Measurements from ENCODE around the gene DNAH8.

The DNAH8 gene, protein sequence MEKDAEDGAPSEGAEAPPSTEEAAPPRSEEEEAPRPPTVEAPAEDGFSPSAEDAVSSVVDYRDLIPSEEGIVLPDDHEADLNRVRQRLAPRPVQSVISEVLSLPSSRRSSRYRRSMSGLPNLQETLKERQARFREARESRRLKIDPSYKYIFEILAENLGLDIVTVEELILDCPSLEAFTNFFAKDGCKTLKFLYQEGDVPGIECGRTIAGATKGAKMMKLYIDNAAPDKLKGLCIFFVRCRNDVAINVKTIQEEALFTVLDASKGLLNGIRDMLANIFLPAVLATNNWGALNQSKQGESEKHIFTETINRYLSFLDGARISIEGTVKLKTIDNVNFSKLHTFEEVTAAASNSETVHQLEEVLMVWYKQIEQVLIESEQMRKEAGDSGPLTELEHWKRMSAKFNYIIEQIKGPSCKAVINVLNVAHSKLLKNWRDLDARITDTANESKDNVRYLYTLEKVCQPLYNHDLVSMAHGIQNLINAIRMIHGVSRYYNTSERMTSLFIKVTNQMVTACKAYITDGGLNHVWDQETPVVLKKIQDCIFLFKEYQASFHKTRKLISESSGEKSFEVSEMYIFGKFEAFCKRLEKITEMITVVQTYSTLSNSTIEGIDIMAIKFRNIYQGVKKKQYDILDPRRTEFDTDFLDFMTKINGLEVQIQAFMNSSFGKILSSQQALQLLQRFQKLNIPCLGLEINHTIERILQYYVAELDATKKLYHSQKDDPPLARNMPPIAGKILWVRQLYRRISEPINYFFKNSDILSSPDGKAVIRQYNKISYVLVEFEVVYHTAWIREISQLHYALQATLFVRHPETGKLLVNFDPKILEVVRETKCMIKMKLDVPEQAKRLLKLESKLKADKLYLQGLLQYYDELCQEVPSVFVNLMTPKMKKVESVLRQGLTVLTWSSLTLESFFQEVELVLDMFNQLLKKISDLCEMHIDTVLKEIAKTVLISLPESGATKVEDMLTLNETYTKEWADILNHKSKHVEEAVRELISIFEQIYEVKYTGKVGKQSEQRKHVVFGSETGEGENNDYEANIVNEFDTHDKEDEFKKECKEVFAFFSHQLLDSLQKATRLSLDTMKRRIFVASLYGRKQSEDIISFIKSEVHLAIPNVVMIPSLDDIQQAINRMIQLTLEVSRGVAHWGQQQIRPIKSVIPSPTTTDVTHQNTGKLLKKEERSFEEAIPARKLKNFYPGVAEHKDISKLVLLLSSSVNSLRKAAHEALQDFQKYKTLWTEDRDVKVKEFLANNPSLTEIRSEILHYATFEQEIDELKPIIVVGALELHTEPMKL (N-terminal part only)

DNA sequence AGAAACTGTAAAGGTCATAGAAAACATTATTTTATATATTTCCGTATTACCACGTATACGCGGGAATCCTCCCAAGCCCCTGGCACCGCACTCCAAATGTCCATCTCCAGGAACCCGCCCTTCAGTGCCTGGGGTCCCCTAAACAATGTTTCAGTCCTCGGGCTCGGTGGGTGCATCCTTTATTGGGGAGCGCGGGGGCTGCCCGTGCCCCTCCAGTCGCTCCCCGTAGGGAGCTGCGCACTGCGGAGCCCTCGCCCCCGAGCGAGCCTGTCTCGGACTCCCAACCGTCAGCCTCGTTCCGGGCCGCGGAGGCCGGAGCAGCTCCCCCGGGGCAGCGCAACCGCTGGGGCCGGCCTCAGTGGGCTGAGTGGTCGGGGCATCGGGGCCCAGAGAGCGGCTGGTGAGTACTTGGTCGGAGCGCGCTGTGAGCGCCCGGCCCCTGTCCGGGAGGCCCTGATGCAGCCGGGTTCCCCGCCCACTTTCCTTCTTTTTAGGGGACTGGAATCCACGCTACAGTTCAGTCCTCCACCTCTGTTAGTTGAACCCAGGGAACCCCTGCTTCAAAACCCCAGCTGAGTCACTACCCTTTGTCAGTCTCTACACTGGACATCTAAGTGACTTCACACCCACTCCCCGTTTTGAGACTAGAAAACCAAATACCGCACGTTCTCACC is at the start of gene DNAH8:
Gene DNAH8 (plus strand): TSS at position 296 of the 674 bp plus-strand sequence. CDS start 7,499 bp downstream, outside the sequence.
- DNase-seq (ENCODE audit: low spot score), result no peak

DNA sequence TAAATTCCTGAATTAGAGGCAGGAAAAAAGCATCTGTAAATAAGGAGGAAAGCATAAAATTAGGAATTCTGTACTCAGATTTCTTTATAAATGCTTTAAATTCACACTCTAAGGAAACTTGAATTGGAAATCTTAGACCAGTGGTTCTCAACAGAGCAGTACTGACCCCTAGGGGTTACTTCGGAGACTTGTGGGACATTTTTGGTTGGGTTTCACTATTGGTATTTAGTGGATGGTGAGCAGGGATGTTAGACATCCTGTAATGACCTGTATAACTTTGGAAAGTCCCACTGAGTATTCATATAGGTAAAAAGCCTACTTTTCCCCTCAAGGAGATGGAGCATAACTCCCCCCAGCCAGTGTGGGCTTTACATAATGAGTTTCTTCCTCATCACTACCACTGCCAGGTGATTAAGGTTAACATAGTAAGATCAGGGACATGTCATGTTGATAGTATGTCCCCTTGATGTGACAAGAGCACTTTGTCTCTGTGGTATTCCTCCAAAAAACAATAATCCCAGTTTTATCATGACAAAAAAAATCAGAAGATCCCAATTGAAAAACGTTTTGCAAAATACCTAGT is 43.1 kb upstream of the DNAH8 start:
- DNase-seq (ENCODE audit: low spot score), result peak; percentile 53

DNA sequence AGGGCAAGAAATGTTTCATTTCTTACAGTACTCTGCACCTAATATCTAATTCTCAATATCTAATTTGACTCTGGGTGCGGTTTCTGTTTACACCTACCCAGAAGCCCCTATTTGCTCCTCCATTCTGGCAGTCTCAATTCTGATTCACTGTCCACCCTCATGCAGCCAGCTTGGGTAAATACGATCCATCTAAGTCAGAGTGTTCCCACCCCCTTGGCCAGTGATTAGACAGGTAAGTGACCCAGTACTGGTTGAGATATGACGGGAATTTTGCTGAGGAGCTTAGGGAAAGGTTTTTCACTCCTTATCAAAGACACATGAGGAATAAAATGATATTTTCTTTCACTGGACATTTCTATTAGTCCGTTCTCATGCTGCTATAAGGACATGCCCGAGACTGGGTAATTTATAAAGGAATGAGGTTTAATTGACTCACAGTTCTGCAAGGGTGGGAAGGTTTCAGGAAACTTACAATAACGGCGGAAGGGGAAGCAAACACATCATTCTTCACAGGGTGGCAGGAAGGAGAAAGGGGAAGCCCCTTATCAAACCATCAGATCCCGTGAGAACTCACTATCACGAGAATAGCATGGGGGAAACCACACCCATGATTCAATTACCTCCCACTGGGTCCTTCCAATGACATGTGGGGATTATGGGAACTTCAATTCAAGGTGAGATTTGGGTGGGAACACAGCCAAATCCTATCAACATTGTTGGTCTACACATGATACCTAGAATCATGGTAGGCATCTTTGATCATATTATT is 41.5 kb upstream of the DNAH8 start:
- no peak for DNase-seq (ENCODE audit: low spot score)

DNA sequence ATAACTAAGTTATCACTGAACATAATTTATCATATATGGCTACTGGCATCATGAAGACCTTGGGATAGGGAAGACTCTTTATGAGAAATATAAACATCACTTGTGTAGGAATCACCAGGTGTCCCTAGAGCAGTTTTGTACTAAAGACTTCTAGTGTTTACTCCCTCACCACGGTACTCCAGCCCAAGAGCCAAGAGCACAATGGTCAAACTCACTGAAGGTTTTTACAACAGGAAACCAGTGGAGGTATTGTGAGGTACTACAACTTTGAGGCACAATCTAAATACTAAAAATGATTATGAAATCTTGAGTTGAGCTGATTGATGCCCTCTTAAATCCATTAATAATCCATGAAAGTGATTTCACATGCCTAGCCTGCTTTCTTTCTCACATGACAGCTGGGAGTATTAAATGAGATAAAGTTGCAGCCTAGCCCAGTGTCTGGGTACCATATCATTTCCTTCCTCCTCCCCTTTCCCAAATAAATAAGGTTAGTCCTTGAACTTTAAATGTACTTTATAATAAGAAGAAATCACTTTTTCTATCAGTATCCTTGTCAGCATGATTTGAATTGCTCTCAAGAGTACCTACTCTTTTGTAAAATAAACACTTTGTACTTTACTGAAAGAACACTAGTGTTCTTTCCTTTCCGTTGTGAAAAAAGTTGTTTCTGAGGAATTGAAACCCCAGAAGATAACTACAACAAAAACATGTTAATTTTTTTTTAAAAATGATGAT is 38.7 kb upstream of the DNAH8 start:
- DNase-seq (ENCODE audit: low spot score), result no peak

DNA sequence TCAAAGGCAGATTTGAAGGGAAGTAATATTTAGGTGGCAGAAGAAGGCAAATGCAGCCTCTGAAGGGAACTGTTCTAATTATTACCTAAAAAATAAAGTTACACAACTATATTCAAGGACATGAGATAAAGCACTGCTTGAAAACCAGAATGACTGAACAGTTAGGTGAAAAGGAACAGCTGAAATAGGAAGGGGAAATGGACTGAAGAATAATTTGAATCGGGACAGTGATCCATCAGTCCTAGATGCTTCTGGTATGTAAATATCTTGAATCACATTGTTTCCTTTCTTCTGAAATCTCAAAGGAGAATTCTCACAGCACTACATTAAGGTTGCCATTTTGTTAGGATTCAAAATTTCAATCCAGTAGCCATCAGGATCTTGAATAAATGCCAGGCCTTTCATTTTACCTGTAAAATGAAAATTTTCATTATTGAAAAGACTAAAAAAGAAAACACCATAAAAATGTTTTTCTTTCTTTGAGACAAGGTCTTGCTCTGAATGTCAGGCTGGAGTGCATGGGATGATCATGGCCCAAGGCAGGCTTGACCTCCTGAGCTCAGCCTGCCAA is 38.1 kb upstream of the DNAH8 start:
- DNase-seq (ENCODE audit: low spot score), result no peak

DNA sequence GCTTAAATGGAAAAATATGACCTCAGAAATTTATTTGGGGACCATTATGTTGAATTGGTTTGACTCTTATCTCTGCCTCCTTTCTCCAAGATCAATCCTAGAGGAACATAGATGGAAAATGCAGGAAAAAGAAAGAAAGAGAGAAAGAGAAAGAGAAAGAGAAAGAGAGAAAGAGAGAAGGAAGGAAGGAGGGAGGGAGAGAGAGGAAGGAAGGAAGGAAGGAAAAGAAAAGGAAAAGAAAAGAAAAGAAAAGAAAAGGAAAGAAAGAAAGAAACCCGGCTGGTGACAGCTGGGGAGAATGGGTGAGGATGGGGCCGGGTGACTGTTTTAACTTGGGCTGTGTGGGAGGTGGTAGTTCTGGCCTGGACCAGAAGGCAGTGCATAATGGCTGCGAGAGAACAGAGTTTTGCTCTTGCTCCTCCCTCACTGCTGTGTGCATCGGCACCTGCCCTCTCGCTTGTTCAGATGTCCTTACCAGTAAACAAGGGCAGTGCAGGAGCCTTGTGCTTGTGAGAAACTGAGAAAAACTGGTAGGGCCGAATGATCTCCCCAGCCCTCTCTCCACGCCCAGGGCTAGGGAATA is 36.8 kb upstream of the DNAH8 start:
- no peak for DNase-seq (ENCODE audit: low spot score)

DNA sequence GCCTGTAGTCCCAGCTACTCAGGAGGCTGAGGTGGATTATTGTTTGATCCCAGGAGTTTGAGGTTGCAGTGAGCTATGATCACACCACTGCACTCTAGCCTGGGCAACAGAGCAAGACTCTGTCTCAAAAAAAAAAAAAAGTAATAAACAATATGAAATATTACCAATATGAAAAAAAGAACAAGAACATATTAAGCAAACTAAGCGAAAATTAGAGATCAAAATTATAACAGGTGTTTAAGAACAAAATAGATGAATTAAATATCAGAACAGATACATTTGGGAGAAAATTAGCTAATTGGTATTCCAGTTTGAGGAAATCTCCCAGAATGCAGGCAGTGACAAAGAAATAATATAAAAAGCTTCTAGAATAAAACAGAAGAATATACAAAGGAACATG is 35.4 kb upstream of the DNAH8 start:
- no peak for DNase-seq (ENCODE audit: low spot score)

DNA sequence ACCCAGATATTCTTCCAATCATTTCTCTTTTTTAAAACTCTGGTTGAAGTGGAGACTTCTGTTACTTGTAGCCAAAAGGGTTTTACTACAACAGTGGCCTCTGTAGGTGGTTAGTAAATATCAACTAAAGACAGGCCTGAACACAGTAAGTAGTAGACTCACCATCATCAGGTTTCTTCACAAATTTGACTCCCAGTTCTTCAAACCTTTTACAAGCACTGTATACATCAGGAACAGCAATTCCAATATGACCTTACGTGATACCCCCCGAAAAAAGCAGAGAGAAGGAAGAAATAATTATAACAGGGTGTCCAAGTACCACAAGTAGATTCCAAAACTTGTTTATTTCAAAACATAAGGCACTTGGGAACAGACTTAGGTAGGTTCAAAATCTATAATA is 33.3 kb upstream of the DNAH8 start:
- no peak for DNase-seq (ENCODE audit: low spot score)

DNA sequence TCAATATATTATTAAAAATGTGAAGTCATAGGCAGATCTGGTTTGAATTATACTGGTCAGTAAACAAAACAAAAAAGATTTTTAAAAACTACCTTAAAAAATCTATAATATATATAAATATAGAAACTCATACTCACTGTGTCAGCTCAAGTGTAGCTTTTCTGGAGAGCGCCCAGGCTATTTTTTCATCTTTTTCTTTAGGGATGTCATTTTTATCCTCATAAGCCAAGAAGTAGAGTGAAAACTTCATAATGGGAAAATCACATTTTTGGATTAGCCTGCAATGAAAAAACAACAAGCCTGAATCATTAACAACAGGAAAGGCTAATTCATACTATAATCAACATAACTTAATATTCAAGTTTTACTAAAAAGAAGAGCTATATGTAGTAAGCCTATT is 30.9 kb upstream of the DNAH8 start:
- no peak for DNase-seq (ENCODE audit: low spot score)

DNA sequence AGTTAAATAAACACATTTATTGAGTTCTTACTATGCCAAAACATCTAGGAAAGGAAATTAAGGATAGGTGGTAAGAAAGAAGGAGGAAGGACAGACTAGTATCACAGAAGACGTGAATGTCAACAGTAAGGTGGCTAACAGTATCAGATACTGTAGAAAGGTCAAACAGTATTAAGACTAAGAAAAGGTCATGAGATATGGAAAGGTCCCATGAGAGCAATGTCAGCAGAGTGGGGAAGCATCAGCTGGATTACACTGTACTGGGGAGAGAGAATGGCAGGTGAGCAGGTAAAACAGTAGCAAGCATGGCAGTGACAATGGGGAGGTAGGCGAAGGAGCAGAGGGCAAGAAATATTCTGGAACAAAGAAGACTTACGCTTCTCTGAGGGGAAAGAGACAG is 30.2 kb upstream of the DNAH8 start:
- DNase-seq (ENCODE audit: low spot score), result no peak

DNA sequence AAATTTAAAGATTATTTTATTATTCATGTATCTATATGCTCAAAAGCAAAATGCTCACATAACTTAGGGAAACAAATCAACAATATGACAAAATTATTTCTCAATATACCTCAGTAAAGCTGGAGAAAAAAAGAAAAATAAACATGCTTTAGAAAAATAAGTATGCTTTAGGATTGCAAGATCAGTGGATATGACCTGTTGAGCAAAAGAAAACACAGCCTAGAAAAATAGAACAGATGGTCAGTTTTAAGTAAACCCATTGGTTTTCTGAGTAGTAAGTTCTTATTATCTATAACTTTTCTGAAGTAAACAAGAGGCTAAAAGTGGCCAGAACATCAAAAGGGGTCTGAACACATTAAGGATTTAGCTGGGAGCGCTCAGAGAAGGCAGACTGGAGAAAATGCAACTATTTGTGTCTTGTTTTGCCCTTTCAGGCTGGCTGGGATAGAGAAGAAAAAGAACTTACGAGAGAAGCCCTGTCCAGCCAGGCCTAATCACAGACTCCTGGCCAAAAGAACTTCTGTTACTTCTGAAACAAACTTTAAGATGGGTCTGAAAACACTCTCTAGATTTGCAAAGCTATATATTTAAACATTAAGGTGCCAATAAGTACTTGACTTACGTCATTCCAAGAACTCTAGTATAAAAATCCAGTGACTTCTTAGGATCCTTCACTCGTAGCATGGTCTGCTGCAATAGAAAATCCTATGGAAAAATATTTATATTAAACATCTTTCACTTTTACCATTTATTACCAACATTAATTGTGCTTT is 28.7 kb upstream of the DNAH8 start:
- DNase-seq (ENCODE audit: low spot score), result no peak

DNA sequence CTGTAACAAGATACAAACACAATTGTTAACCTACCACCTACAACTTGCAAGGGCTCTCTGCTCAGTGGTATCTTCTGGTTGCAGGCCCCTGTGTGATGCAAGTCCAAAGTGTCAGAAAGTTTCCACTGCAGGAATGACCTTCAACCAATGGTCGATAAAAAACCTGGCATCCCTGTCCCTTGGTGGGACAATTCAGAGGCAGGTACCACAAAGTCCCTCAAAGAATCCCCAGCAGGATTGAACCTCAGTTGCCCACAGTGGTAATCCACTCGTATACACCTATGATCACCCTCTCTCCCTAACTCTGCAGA is 28.1 kb upstream of the DNAH8 start:
- no peak for DNase-seq (ENCODE audit: low spot score)

DNA sequence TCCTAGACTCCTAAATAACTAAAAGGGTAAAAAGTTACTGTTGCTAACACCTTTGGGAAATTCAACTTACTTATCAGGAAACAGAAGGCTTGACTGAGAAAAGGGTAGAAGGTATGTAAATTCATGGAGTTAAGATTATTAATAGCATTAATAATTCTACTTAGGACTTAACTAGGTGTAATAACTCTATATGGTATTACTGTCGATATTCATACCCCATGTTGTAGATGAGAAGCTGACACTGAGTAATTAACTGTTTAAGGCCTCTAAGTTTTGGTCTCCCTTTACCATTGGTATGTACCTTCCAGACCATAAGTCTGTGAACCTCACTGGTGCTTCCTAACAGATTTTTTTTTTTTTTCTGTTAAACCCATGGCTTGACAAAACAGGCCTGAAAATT is 27.6 kb upstream of the DNAH8 start:
- no peak for DNase-seq (ENCODE audit: low spot score)

DNA sequence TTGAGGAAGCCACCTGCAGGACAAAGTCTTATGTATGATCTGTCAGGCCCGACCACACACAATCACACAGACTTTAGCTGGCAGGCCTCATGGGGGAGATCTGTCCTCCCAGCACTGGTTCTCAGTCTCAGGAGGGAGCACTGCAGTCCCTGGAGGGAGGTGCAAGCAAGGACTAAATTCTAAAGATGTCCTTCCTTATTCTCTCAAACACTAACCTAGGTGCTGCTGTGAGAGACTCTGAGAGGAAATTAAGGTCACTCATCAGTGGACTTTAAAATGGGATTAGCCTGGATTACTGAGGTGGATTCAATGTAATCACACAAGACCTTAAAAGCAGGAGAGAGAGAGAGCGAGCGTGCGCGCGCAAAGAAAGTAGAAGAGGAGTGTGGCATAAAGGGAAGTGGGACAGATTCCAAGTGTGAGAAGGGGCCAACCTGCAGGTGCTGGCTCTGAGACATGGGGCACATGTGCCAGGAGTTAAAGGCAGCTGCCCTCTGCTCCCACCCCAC is 26.5 kb upstream of the DNAH8 start:
- DNase-seq (ENCODE audit: low spot score), result no peak

DNA sequence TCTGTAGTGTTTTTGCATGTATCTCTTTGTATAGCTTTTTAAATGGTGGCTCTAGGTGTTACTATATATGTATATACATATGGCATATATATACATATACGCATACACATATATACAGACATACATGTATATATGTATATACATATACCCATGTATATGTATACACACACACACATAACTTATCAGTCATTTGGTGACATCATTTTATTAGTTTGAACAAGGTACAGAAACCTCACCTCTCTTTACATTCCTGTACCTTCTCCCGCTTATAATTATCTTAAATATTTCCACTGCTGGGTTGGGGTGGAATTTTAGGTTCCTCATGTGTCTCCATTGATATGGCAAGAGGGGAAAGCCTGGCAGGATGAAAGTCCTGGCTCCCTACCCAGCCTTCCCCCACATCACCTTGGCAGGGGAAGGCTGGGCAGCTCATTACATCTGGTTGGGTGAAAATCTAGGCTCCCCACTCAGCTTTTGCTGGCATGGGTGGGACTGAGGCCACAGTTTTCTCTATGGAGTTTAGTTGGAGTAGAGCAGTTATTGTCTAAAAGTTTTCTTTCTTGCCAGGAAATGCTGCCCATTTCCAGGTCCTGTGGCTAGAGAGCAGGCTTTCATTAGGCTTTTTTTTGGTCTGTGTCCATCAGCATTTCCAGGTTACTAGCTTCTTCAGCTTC is 19.7 kb upstream of the DNAH8 start:
- DNase-seq (ENCODE audit: low spot score), result no peak

DNA sequence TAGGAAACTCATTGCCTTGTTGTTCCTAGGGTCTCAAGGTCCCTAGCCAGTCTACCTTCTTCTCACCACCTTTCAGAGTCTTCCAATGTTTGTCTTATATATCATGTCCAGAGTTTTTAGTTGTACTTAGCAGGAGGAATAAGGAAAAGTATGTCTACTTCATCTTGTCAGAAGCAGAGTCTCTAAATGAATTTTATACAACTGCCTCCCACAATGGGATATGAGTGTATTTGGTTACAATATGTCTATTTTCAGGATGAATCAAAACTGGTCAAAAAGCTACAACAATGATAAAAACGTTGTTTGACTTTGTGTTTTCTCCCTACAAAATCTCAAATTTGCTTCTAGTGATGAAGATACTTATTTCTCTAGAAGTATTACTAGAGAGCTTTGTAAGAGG is 19.2 kb upstream of the DNAH8 start:
- DNase-seq (ENCODE audit: low spot score), result no peak

DNA sequence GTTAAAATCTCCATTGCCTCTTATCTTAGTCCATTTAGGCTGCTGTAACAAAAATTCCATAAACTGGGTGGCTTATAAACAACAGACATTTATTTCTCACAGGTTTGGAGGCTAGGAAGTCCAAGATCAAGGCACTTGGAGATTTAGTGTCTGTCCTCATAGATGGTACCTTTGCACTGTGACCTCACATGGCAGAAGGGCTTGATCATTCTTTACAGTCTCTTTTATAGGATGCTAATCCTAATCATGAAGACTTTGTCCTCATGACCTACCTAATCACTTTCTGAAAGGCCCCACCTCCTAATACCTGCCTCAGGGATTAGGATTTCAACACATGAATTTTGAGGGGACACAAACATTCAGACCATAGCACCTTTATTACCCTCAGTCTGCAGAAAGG is 18.8 kb upstream of the DNAH8 start:
- DNase-seq (ENCODE audit: low spot score), result no peak

DNA sequence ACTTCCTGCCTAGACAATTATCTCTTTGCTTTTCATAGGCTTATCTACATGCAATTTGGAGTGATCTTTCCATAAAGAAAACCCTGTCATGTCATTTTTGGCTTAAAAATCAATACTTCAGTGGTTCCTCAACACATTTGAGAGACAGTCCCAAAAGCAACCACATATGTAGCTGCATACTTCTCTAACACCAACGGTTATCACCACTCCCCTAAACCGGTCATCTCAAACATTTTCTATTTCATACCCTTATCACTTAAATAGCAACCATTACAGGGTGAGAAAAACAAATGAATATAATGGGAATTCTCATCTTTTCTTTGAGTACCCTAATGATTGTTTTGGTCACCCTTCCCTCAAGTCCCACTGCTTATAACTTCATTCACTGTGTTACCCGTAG is 17.3 kb upstream of the DNAH8 start:
- no peak for DNase-seq (ENCODE audit: low spot score)
